BLaER1 (cell line): ENCODE results near the gene FKBP10.
"Not testable (repeated sequence)": the region's sequence is repeated elsewhere in the genome, so short reads cannot be mapped to it uniquely, and the experiment has no call there.

Experiments used
- H3K27ac ChIP-seq: shearing (Covaris generic); formaldehyde crosslinking; 2 replicates; pipeline ENCODE4 v1.8.1; 2022
- H3K27me3 ChIP-seq: shearing (Covaris generic); formaldehyde crosslinking; 2 replicates; pipeline ENCODE4 v1.8.1; 2022
- H3K36me3 ChIP-seq: shearing (Covaris generic); formaldehyde crosslinking; 2 replicates; pipeline ENCODE4 v1.8.1; 2022
- H3K4me1 ChIP-seq: shearing (Covaris generic); formaldehyde crosslinking; 2 replicates; pipeline ENCODE4 v1.8.1; 2022
- H3K4me2 ChIP-seq: shearing (Covaris generic); formaldehyde crosslinking; 2 replicates; pipeline ENCODE4 v1.8.1; 2022
- H3K4me3 ChIP-seq: shearing (Covaris generic); formaldehyde crosslinking; 2 replicates; pipeline ENCODE4 v1.8.1; 2022
- H3K9ac ChIP-seq: shearing (Covaris generic); formaldehyde crosslinking; 2 replicates; pipeline ENCODE4 v1.8.1; 2022
- H3K9me3 ChIP-seq: shearing (Covaris generic); formaldehyde crosslinking; 2 replicates; pipeline ENCODE4 v1.8.1; 2022
- H4K20me1 ChIP-seq: shearing (Covaris generic); formaldehyde crosslinking; 2 replicates; pipeline ENCODE4 v1.8.1; 2022
- Cebpa-rat ChIP-seq: shearing (Covaris generic); IDR thresholded peaks from 2 replicates; pipeline ENCODE4 v1.8.1; 2022

The FKBP10 gene

GRCh38 chr17:41836550-41837196 is 23.9 kb downstream of the FKBP10 start:
- Histone ChIP-seq H3K4me3 (peak overlapping the region; percentile 97), H3K27me3 (no peaks in the 10 kb centered on the region), H3K9me3 (no peaks in the 10 kb centered on the region), H3K27ac (no peak overlapping the region), H3K36me3 (peaks cover 27% of the 10 kb centered on the region), H3K9ac (peak overlapping the region; percentile 93; the same call in 1 of the 2 replicates), H3K4me2 (peak overlapping the region; percentile 91), H3K4me1 (peaks cover 19% of the 10 kb centered on the region), H4K20me1 (peaks cover 6% of the 10 kb centered on the region; the same call in 1 of the 2 replicates)
- TF ChIP-seq Cebpa-rat: no peak

- H3K27me3 ChIP-seq: no peaks in the 10 kb centered on the region
- H3K9ac ChIP-seq: 0 out of 2 replicates have a peak within 1 kb of the TSS, but pooled peaks have one; percentile 93
- TF ChIP-seq Cebpa-rat: no peak
- H3K4me3 ChIP-seq: peak within 1 kb of the TSS; percentile 97
- peaks cover 6% of the 10 kb centered on the region; the same call in 1 of the 2 replicates for H4K20me1 ChIP-seq
- H3K36me3 ChIP-seq: peaks cover 15% of the 10 kb centered on the region; the same call in 1 of the 2 replicates
- H3K4me2 ChIP-seq: peak within 1 kb of the TSS; percentile 91
- no peaks in the 10 kb centered on the region for H3K9me3 ChIP-seq
- peaks cover 19% of the 10 kb centered on the region for H3K4me1 ChIP-seq
- no peak within 1 kb of the TSS for H3K27ac ChIP-seq
These were observed 25.1 kb downstream of the FKBP10 start, which contains the start of gene KLHL10 for GRCh38 chr17:41837761-41838538. Gene KLHL10, plus strand, starts transcription at chr17:41837825. Its CDS starts 108 bp downstream, at chr17:41837933.

- not testable (repeated sequence) for H4K20me1 ChIP-seq, H3K27me3 ChIP-seq, H3K9me3 ChIP-seq, H3K4me2 ChIP-seq, H3K9ac ChIP-seq, H3K27ac ChIP-seq, H3K36me3 ChIP-seq, H3K4me3 ChIP-seq
- H3K4me1 ChIP-seq: peaks cover 15% of the 10 kb centered on the region
These were observed 26.6 kb downstream of the FKBP10 start for GRCh38 chr17:41839448-41839847.

GRCh38 chr17:41840781-41841180 is 28.0 kb downstream of the FKBP10 start:
- H3K9me3 ChIP-seq, H4K20me1 ChIP-seq, H3K4me1 ChIP-seq, H3K27ac ChIP-seq, H3K36me3 ChIP-seq, H3K4me2 ChIP-seq, H3K9ac ChIP-seq, H3K4me3 ChIP-seq, H3K27me3 ChIP-seq: not testable (repeated sequence)

GRCh38 chr17:41844971-41845370 is 32.2 kb downstream of the FKBP10 start:
- H3K9ac ChIP-seq: no peak overlapping the region
- TF ChIP-seq Cebpa-rat: no peak
- H4K20me1 ChIP-seq: peaks cover 30% of the 10 kb centered on the region; the same call in 1 of the 2 replicates
- H3K9me3 ChIP-seq: no peaks in the 10 kb centered on the region
- no peak overlapping the region for H3K4me3 ChIP-seq
- H3K27ac ChIP-seq: no peak overlapping the region
- H3K4me1 ChIP-seq: peaks cover 16% of the 10 kb centered on the region
- no peaks in the 10 kb centered on the region for H3K27me3 ChIP-seq
- H3K36me3 ChIP-seq: peaks cover 12% of the 10 kb centered on the region
- H3K4me2 ChIP-seq: no peak overlapping the region

GRCh38 chr17:41848788-41849187 is 36.0 kb downstream of the FKBP10 start:
- no peak overlapping the region for H3K27ac ChIP-seq
- peaks cover 29% of the 10 kb centered on the region for H3K36me3 ChIP-seq
- no peaks in the 10 kb centered on the region for H3K9me3 ChIP-seq
- no peak for TF ChIP-seq Cebpa-rat
- H3K4me3 ChIP-seq: no peak overlapping the region
- H3K4me1 ChIP-seq: peaks cover 38% of the 10 kb centered on the region
- no peaks in the 10 kb centered on the region for H3K27me3 ChIP-seq
- no peak overlapping the region for H3K9ac ChIP-seq
- H4K20me1 ChIP-seq: peaks cover 68% of the 10 kb centered on the region
- H3K4me2 ChIP-seq: peak overlapping the region; percentile 54

- Histone ChIP-seq H4K20me1 (peaks cover 75% of the 10 kb centered on the region), H3K4me3 (no peak overlapping the region), H3K4me1 (peaks cover 38% of the 10 kb centered on the region), H3K36me3 (peaks cover 35% of the 10 kb centered on the region), H3K9ac (no peak overlapping the region), H3K9me3 (no peaks in the 10 kb centered on the region), H3K27ac (0 out of 2 replicates have a peak overlapping the region, but pooled peaks have one; percentile 5), H3K27me3 (no peaks in the 10 kb centered on the region), H3K4me2 (peak overlapping the region; percentile 54)
- no peak for TF ChIP-seq Cebpa-rat
These were observed 36.6 kb downstream of the FKBP10 start for GRCh38 chr17:41849251-41849990.

- not testable (repeated sequence) for H3K27me3 ChIP-seq, H3K9me3 ChIP-seq, H3K4me3 ChIP-seq, H3K27ac ChIP-seq, H3K9ac ChIP-seq
- Histone ChIP-seq H3K4me1 (peaks cover 38% of the 10 kb centered on the region), H4K20me1 (peaks cover 94% of the 10 kb centered on the region), H3K4me2 (peak overlapping the region; percentile 49), H3K36me3 (peaks cover 50% of the 10 kb centered on the region)
These were observed 38.6 kb downstream of the FKBP10 start for GRCh38 chr17:41851382-41851781.

- no peak for TF ChIP-seq Cebpa-rat
- no peaks in the 10 kb centered on the region for H3K9me3 ChIP-seq
- no peak overlapping the region for H3K9ac ChIP-seq
- H3K27me3 ChIP-seq: no peaks in the 10 kb centered on the region
- peaks cover 40% of the 10 kb centered on the region for H3K4me1 ChIP-seq
- H4K20me1 ChIP-seq: peaks cover 92% of the 10 kb centered on the region
- peaks cover 15% of the 10 kb centered on the region for H3K36me3 ChIP-seq
- H3K27ac ChIP-seq: no peak overlapping the region
- no peak overlapping the region for H3K4me2 ChIP-seq
- H3K4me3 ChIP-seq: no peak overlapping the region
These were observed 47.6 kb downstream of the FKBP10 start for GRCh38 chr17:41860254-41860931.
